Endothelial cell (in vitro differentiated cells): Measurements from ENCODE around the gene PTPRN2. TPM values are rescaled to one million over a fixed set of nuclear protein-coding genes. Genes with fewer than 3 reads are reported as not detected.
"Not testable (repeated sequence)": the region's sequence is repeated elsewhere in the genome, so short reads cannot be mapped to it uniquely, and the experiment has no call there.

Experiments used
- DNase-seq: peaks from one replicate; pipeline ENCODE4 v3.0.0; 2021; ENCODE audit warnings: low spot score
- H3K27ac Mint-ChIP-seq: one replicate; pipeline ENCODE4 v1.8.0; 2021; ENCODE audit warnings: mixed read lengths, inconsistent platforms; ENCODE audit not compliant: unreplicated experiment
- H3K27me3 Mint-ChIP-seq: one replicate; pipeline ENCODE4 v1.8.0; 2021; ENCODE audit warnings: mild to moderate bottlenecking, moderate library complexity, mixed read lengths, inconsistent platforms; ENCODE audit not compliant: unreplicated experiment
- H3K36me3 Mint-ChIP-seq: one replicate; pipeline ENCODE4 v1.8.0; 2021; ENCODE audit warnings: mild to moderate bottlenecking, low read depth, mixed read lengths, inconsistent platforms; ENCODE audit not compliant: unreplicated experiment
- H3K4me1 Mint-ChIP-seq: one replicate; pipeline ENCODE4 v1.8.0; 2021; ENCODE audit warnings: mild to moderate bottlenecking, mixed read lengths, inconsistent platforms; ENCODE audit not compliant: unreplicated experiment
- H3K4me3 Mint-ChIP-seq: one replicate; pipeline ENCODE4 v1.8.0; 2021; ENCODE audit warnings: mild to moderate bottlenecking, mixed read lengths, inconsistent platforms; ENCODE audit not compliant: unreplicated experiment
- H3K9me3 Mint-ChIP-seq: one replicate; pipeline ENCODE4 v1.8.0; 2021; ENCODE audit warnings: mixed read lengths, inconsistent platforms; ENCODE audit not compliant: unreplicated experiment
- total RNA-seq: library from RNA; stranded (reverse); fragmentation: NEBNext Ultra II Directional; extraction: Animal tissue kit (Norgen Biotek cat#: 25700); gene quantifications from one replicate; pipeline ENCODE4 v1.2.1, GENCODE V29; 2021; ENCODE audit not compliant: unreplicated experiment
- TF ChIP-seq, protein P1 (sequence below): fragments of 200-600 bp; sonication (generic); IDR thresholded peaks from one replicate; pipeline ENCODE4 v1.5.0; 2021; ENCODE audit warnings: antibody characterized with exemption; ENCODE audit not compliant: unreplicated experiment

Gene PTPRN2
- total RNA-seq, 1 donor from 2014 or later = 0.18 TPM

DNA sequence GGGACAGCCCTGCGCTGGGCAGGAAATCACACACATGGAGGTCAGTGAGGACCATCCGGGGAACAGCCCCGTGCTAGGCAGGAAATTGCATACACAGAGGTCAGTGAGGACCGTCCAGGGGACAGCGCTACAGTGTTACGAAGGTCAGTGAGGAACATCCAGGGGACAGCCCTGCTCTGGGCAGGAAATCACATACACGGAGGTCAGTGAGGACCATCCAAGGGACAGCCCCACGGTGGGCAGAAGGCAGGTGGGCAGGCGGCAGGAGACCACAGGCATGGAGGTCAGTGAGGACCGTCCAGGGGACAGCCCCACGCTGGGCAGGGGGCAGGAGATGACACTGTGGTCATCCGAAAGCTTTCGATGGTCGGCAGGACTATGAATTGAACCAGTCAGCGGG, 79.7 kb downstream of the PTPRN2 start:
- TF ChIP-seq, protein P1, sequence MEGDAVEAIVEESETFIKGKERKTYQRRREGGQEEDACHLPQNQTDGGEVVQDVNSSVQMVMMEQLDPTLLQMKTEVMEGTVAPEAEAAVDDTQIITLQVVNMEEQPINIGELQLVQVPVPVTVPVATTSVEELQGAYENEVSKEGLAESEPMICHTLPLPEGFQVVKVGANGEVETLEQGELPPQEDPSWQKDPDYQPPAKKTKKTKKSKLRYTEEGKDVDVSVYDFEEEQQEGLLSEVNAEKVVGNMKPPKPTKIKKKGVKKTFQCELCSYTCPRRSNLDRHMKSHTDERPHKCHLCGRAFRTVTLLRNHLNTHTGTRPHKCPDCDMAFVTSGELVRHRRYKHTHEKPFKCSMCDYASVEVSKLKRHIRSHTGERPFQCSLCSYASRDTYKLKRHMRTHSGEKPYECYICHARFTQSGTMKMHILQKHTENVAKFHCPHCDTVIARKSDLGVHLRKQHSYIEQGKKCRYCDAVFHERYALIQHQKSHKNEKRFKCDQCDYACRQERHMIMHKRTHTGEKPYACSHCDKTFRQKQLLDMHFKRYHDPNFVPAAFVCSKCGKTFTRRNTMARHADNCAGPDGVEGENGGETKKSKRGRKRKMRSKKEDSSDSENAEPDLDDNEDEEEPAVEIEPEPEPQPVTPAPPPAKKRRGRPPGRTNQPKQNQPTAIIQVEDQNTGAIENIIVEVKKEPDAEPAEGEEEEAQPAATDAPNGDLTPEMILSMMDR = no peak
- Mint-ChIP-seq H3K4me1 (no peaks in the 10 kb centered on the region), H3K4me3 (peak overlapping the region; percentile 47), H3K36me3 (peaks cover 27% of the 10 kb centered on the region), H3K9me3 (peaks cover 61% of the 10 kb centered on the region), H3K27me3 (peaks cover 17% of the 10 kb centered on the region), H3K27ac (no peak overlapping the region)
- DNase-seq = no peak

DNA sequence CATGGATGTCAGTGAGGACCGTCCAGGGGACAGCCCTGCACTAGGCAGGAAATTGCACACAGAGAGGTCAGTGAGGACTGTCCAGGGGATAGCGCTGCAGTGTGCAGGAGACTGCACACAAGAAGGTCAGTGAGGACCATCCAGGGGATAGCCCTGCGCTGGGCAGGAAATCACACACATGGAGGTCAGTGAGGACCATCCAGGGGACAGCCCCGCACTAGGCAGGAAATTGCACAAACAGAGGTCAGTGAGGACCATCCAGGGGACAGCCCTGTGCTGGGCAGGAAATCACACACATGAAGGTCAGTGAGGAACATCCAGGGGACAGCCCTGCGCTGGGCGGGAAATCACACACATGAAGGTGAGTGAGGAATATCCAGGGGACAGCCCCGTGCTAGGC, 80.4 kb downstream of the PTPRN2 start:
- H3K9me3 Mint-ChIP-seq = peaks cover 54% of the 10 kb centered on the region
- peak overlapping the region; percentile 56 for H3K4me3 Mint-ChIP-seq

DNA sequence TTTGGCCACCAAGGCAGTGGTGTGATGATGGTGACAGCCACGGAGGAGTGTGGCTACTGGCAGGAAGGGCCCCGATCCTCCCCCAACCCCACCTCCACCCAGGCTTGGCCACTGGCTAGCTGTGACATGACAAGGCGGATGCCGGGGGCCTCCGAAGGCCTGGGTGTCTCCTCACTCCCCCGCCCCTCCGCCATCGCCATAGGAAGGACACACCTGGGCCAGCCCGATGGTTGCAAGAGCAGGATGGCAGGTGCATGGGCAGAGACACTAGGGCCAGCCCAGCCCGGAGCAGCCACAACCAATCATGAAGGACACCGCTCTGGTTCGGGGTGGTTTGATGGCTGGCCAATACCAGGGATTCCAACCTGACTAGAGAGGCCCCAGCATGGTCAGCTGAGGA, 81.0 kb downstream of the PTPRN2 start:
- TF ChIP-seq, protein P1 = no peak
- Mint-ChIP-seq H3K36me3 (peaks cover 21% of the 10 kb centered on the region), H3K4me3 (no peak overlapping the region), H3K27ac (no peak overlapping the region), H3K27me3 (peaks cover 17% of the 10 kb centered on the region), H3K9me3 (peaks cover 48% of the 10 kb centered on the region), H3K4me1 (no peaks in the 10 kb centered on the region)
- DNase-seq = no peak

More for the DNA sequence above, 80.4 kb downstream of the PTPRN2 start:
- not testable (repeated sequence) for DNase-seq, H3K27ac Mint-ChIP-seq, H3K4me1 Mint-ChIP-seq
- Mint-ChIP-seq H3K36me3 (peaks cover 26% of the 10 kb centered on the region), H3K27me3 (peaks cover 17% of the 10 kb centered on the region)

DNA sequence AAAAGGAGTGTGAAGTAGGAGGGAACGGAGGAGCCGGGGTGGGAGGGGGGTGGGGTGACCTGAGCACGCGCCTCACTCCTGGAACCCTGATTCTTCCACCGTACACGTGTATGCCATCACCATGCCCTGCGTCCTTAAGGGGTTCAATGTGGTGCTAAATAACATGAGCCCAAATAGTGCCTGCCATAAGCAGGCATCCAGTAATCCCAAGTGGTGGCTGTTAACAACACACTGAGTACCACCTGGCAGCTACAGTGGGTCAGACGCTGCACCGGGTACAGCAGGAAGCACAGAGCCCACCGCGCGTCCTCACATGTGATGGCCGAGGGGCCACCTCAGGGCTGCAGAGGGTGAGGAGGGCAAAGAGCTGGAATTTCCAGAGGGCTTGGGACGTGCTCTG, 81.9 kb downstream of the PTPRN2 start:
- no peaks in the 10 kb centered on the region for H3K4me1 Mint-ChIP-seq
- peaks cover 41% of the 10 kb centered on the region for H3K9me3 Mint-ChIP-seq
- no peak overlapping the region for H3K4me3 Mint-ChIP-seq
- H3K27ac Mint-ChIP-seq = no peak overlapping the region
- DNase-seq = no peak
- H3K36me3 Mint-ChIP-seq = peaks cover 21% of the 10 kb centered on the region
- peaks cover 17% of the 10 kb centered on the region for H3K27me3 Mint-ChIP-seq
- TF ChIP-seq, protein P1 = no peak

DNA sequence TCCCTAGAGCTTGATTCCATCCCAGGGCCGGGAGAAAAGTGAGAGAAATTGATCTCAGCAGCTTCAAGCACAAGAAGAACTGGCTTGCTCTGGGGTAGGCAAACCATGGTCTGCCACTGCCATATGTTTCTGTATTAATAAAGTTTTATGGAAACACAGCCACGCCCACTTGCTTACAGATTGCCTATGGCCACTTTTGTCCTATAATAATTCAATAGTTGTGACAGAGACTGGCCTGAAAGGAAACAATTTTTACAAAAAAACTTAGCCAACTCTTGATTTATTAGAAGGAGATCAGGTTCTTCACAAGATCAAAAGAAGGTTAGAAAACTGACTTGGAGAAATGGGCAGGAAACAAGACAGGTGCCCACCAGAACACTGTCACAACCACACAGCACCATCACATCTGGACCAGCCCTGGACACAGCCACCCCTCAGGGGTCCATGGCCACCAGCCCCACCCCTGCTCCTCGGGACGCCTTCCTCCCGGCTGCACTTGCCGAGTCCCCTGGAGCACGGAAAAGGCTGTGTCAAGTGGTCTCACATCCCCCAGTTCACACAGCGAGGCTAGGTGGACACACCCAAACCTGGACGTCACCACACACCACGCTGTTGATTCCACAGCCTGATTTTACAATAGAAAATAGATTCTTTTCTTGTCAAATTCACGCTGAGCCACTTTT, 85.4 kb downstream of the PTPRN2 start:
- H3K27me3 Mint-ChIP-seq = peaks cover 7% of the 10 kb centered on the region
- H3K4me3 Mint-ChIP-seq = no peak overlapping the region
- no peak overlapping the region for H3K27ac Mint-ChIP-seq
- DNase-seq = no peak
- peaks cover 29% of the 10 kb centered on the region for H3K9me3 Mint-ChIP-seq
- H3K4me1 Mint-ChIP-seq = no peaks in the 10 kb centered on the region
- TF ChIP-seq, protein P1 = no peak
- peaks cover 8% of the 10 kb centered on the region for H3K36me3 Mint-ChIP-seq
